ENCODE data around the gene TTC3.
"Not testable (repeated sequence)": the region's sequence is repeated elsewhere in the genome, so short reads cannot be mapped to it uniquely, and the experiment has no call there.

Gene TTC3

DNA sequence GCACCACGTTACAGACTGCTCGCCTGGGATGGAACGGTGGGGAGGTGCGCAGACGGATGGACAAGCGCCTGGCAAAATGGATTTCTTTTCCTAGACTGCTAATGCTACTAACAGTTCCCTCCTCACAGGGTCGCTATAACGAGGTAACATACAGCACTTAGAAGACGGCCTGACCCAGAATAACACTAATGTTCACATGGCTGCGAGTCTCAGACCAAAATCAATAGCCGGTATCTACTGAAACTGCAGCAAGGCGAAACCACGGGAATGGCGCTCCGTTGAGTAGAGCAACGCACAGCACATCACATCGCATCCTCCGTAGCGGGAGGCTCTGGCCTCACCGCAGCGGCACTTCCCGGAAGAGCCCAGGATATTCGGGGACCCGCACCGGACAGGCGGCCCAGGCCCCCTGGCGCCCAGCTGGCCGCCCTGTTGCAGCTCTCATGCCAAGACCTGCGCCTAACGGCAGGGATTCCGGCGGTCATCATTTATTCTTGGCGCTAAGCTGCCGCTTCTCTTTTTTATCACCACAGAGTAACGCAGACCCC lies 147.5 kb downstream of the TTC3 start:
- H3K27ac ChIP-seq = peak overlapping the region; percentile 93
- TF ChIP-seq, protein P1, sequence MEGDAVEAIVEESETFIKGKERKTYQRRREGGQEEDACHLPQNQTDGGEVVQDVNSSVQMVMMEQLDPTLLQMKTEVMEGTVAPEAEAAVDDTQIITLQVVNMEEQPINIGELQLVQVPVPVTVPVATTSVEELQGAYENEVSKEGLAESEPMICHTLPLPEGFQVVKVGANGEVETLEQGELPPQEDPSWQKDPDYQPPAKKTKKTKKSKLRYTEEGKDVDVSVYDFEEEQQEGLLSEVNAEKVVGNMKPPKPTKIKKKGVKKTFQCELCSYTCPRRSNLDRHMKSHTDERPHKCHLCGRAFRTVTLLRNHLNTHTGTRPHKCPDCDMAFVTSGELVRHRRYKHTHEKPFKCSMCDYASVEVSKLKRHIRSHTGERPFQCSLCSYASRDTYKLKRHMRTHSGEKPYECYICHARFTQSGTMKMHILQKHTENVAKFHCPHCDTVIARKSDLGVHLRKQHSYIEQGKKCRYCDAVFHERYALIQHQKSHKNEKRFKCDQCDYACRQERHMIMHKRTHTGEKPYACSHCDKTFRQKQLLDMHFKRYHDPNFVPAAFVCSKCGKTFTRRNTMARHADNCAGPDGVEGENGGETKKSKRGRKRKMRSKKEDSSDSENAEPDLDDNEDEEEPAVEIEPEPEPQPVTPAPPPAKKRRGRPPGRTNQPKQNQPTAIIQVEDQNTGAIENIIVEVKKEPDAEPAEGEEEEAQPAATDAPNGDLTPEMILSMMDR (conservative IDR thresholded peaks at IDR 0.05) = peak; percentile 58

DNA sequence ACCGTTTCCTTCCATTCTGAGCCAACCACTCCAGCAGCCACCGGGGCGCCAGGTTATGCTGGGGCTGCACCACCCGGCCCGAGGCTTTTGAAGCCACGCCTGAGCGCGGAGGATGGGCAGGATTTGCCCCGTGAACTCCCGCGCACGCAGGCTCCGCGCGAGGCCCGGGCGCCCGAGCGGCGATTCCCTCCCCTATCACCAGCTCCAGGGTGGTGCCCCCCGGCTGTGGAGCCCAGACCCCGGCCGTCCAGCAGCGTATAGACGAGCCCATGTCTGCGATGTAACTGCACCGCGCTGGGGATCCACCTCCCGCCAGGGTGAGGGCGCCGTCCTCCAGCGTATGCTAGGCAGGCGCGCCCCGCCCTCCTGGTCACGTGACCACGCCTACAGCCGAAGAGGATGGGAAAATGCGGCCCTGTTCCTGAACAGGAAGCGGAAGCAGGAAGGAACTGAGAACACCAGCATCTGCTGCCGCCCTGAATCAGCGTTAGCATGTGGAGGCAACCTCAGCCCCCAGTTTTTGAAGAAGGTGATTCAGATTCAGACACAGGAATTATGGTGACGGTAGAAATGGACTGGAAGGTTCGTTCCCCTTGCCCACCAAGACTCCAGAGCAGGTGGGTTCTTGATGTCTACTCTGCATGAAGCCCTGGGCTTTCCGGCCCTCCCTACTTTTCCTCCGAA lies 148.1 kb downstream of the TTC3 start:
- peak overlapping the region; percentile 93 for H3K27ac ChIP-seq
- TF ChIP-seq, protein P1 (conservative IDR thresholded peaks at IDR 0.05) = peak; percentile 42; the same call in 1 of the 2 replicates

DNA sequence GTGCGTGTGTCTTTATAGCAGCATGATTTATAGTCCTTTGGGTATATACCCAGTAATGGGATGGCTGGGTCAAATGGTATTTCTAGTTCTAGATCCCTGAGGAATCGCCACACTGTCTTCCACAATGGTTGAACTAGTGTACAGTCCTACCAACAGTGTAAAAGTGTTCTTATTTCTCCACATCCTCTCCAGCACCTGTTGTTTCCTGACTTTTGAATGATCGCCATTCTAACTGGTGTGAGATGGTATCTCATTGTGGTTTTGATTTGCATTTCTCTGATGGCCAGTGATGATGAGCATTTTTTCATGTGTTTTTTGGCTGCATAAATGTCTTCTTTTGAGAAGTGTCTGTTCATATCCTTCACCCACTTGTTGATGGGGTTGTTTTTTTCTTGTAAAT lies 149.2 kb downstream of the TTC3 start:
- H3K27ac ChIP-seq = not testable (repeated sequence)

DNA sequence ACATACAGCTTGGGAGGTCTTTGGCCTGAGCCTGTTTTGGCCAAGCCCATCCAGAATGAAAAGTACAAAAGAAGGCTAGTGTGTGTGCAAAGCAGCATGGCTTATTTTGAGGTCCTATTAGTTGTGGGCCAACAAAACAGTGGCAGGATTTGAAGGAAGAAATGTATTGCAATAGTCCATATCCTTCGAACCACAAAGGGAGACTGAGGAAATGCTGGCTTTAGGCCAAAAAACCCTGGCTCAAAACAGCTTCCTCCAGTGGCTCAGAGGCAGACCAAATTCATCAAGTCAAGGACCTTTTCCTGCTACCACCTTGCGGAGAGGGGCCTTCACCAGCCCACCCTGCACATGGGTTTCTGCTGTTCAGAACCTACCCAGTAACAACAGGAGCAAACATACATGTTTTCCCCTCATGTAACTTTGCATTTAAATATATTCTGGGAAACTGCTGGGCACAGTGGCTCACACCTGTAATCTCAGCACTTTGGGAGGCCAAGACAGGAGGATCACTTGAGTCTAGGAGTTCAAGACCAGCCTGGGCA lies 150.8 kb downstream of the TTC3 start:
- H3K27ac ChIP-seq = no peak overlapping the region
- TF ChIP-seq, protein P1 (conservative IDR thresholded peaks at IDR 0.05) = no peak

DNA sequence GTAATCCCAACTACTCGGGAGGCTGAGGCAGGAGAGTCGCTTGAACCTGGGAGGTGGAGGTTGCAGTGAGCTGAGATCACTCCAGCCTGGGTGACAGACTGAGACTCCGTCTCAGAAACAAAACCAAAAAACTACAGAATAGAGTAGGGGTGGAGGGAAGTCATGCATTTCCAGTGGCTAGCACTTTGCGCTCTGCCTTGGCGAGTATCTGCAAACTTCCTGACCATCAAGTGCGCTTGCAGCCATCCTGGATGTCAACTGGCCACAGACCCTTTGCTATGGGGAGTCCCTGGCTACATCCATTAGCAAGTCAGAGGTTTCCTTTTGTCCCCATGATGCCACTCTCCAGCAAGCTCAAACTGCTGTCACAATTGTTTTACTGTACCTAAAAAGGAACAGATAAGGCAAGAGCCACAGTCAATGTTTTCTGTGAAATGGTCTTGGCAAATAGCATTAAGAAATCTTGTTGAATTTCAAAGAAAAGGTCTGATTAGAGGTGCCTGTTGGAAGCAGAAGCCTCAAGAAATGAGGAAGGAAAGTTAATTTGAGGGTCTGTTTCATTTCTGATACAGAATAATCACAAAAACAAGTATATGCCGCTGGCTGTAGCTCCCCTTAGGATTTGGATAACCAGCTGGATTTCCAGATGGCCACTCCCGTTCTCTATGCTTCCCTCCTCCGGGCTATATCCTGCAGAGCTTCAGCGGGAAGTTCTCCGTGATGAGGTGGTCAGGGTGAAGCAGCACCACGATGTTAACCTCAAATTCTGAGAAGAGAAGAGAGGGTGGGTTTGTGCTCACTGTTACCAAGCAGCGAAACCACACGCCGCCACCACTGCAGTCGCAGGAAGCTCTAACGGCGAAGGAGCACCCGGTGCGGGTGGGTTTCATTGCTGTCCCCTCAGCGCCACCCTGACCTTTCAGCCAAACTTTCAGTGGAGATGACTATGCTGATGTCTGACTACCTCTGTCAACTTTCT lies 152.1 kb downstream of the TTC3 start:
- TF ChIP-seq, protein P1 (conservative IDR thresholded peaks at IDR 0.05) = no peak
- no peak overlapping the region for H3K27ac ChIP-seq

DNA sequence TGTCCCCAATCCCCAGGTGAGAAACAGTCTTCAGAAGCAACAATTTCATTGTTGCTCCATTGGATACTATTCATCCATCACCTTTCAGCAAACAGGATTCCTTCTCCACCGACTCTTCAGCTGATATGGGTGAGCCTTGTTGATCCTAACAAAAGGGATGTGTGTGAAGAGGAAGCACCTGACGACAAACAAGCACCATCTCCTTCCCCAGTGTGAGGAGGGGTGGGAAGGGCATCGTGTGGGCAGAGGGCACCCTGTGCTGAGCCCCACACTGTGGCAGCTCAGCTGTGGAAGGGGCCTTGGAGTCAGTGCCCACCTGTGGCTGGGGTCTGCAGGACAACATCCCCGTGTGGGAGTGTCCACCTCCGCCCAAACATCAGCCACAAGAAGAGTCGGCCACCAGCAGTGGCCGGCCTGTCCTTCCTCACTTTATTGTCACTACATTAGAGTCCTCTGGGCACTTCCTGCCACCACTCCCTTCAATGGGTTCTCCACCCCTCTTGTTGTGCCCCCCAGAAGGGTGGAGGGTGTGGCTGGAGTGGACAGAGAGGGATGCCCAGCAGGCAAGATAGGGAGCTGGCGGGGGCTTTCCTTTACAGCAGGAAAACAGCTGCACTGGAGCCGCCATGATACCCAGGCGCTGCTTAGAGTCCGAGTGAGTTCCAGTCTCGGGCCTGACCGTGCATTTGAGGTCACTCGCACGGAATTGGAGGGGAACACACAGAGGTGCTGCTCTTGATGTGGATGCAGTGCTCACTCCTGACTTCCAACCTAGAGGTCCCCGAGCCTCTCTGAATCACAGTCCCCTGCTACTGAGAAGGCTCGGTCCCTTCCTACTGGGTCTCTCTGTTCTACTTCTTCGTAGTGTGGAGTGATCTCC lies 153.2 kb downstream of the TTC3 start:
- TF ChIP-seq, protein P1 (conservative IDR thresholded peaks at IDR 0.05) = no peak

More for the DNA sequence above, 153.2 kb downstream of the TTC3 start:
- H3K27ac ChIP-seq = no peak overlapping the region
